ENCODE results near the gene DNAJC24.
"Not testable (repeated sequence)": the region's sequence is repeated elsewhere in the genome, so short reads cannot be mapped to it uniquely, and the experiment has no call there.

The DNAJC24 gene

GRCh38 chr11:31369348-31370329, at the start of gene DNAJC24, which contains the start of gene DCDC1:
Gene DNAJC24 (plus strand): TSS chr11:31369860. CDS start chr11:31370749, 889 bp downstream.
Gene DCDC1 (minus strand): TSS chr11:31369739. CDS start chr11:31328280, 41,459 bp downstream.
- in situ Hi-C loops (cut with MboI; ENCODE audit: low sequenced_read_pairs), result no loop called here

GRCh38 chr11:31321494-31321893, 48.2 kb upstream of the DNAJC24 start:
- in situ Hi-C loops (cut with MboI; ENCODE audit: low sequenced_read_pairs), result not testable (repeated sequence)

GRCh38 chr11:31323145-31323544, 46.5 kb upstream of the DNAJC24 start:
- in situ Hi-C loops (cut with MboI; ENCODE audit: low sequenced_read_pairs), result no loop called here

GRCh38 chr11:31325160-31325559, 44.5 kb upstream of the DNAJC24 start:
- in situ Hi-C loops (cut with MboI; ENCODE audit: low sequenced_read_pairs), result no loop called here

- in situ Hi-C loops (cut with MboI; ENCODE audit: low sequenced_read_pairs), result no loop called here
Observed at GRCh38 chr11:31326470-31327148, 43.1 kb upstream of the DNAJC24 start.

GRCh38 chr11:31327417-31327816, 42.2 kb upstream of the DNAJC24 start:
- in situ Hi-C loops (cut with MboI; ENCODE audit: low sequenced_read_pairs), result no loop called here

- in situ Hi-C loops (cut with MboI; ENCODE audit: low sequenced_read_pairs), result no loop called here
Observed at GRCh38 chr11:31328697-31329096, 41.0 kb upstream of the DNAJC24 start.

- in situ Hi-C loops (cut with MboI; ENCODE audit: low sequenced_read_pairs), result no loop called here
Observed at GRCh38 chr11:31337806-31338205, 31.9 kb upstream of the DNAJC24 start.

GRCh38 chr11:31340903-31341572, 28.6 kb upstream of the DNAJC24 start:
- in situ Hi-C loops (cut with MboI; ENCODE audit: low sequenced_read_pairs), result no loop called here

- in situ Hi-C loops (cut with MboI; ENCODE audit: low sequenced_read_pairs), result no loop called here
Observed at GRCh38 chr11:31351168-31351567, 18.5 kb upstream of the DNAJC24 start.

- in situ Hi-C loops (cut with MboI; ENCODE audit: low sequenced_read_pairs), result no loop called here
Observed at GRCh38 chr11:31355131-31355530, 14.5 kb upstream of the DNAJC24 start.

- in situ Hi-C loops (cut with MboI; ENCODE audit: low sequenced_read_pairs), result no loop called here
Observed at GRCh38 chr11:31355817-31356216, 13.8 kb upstream of the DNAJC24 start.

GRCh38 chr11:31361743-31362142, 7.9 kb upstream of the DNAJC24 start:
- in situ Hi-C loops (cut with MboI; ENCODE audit: low sequenced_read_pairs), result no loop called here

- in situ Hi-C loops (cut with MboI; ENCODE audit: low sequenced_read_pairs), result no loop called here
Observed at GRCh38 chr11:31366795-31367194, 2.9 kb upstream of the DNAJC24 start.

GRCh38 chr11:31375879-31376278, 6.2 kb downstream of the DNAJC24 start:
- in situ Hi-C loops (cut with MboI; ENCODE audit: low sequenced_read_pairs), result no loop called here

- in situ Hi-C loops (cut with MboI; ENCODE audit: low sequenced_read_pairs), result no loop called here
Observed at GRCh38 chr11:31383116-31383515, 13.5 kb downstream of the DNAJC24 start.

GRCh38 chr11:31387379-31387778, 17.7 kb downstream of the DNAJC24 start:
- in situ Hi-C loops (cut with MboI; ENCODE audit: low sequenced_read_pairs), result no loop called here

- in situ Hi-C loops (cut with MboI; ENCODE audit: low sequenced_read_pairs), result no loop called here
Observed at GRCh38 chr11:31397239-31397834, 27.7 kb downstream of the DNAJC24 start.

- in situ Hi-C loops (cut with MboI; ENCODE audit: low sequenced_read_pairs), result no loop called here
Observed at GRCh38 chr11:31404614-31405013, 35.0 kb downstream of the DNAJC24 start.

- in situ Hi-C loops (cut with MboI; ENCODE audit: low sequenced_read_pairs), result no loop called here
Observed at GRCh38 chr11:31408201-31408600, 38.5 kb downstream of the DNAJC24 start.

- in situ Hi-C loops (cut with MboI; ENCODE audit: low sequenced_read_pairs), result no loop called here
Observed at GRCh38 chr11:31412946-31413345, 43.3 kb downstream of the DNAJC24 start.

Measured in hTERT RPE-1 (cell line).